GM19452 (cell line): ENCODE results near the gene TIE1.

Source experiments
- ATAC-seq: cut with Tn5 transposase; IDR thresholded peaks from one replicate; pipeline ENCODE4 v1.9.1; 2021; ENCODE audit not compliant: unreplicated experiment

Gene TIE1

GRCh38 chr1:43273708-43274107, 27.1 kb upstream of the TIE1 start:
- no peak for ATAC-seq

- ATAC-seq, result no peak
These were observed 26.5 kb upstream of the TIE1 start for GRCh38 chr1:43274125-43274803.

GRCh38 chr1:43274804-43275180, 26.0 kb upstream of the TIE1 start:
- ATAC-seq, result no peak

- no peak for ATAC-seq
These were observed 24.8 kb upstream of the TIE1 start for GRCh38 chr1:43275826-43276620.

GRCh38 chr1:43276673-43277072, 24.1 kb upstream of the TIE1 start:
- no peak for ATAC-seq

GRCh38 chr1:43277116-43277876, 23.5 kb upstream of the TIE1 start:
- ATAC-seq, result no peak

GRCh38 chr1:43279161-43279560, 21.6 kb upstream of the TIE1 start:
- no peak for ATAC-seq

- no peak for ATAC-seq
These were observed 21.1 kb upstream of the TIE1 start for GRCh38 chr1:43279666-43280065.

GRCh38 chr1:43280692-43281091, 20.1 kb upstream of the TIE1 start:
- ATAC-seq, result no peak

GRCh38 chr1:43282220-43283195, 18.3 kb upstream of the TIE1 start:
- ATAC-seq, result no peak

GRCh38 chr1:43284065-43284464, 16.7 kb upstream of the TIE1 start:
- no peak for ATAC-seq

GRCh38 chr1:43284546-43285110, 16.2 kb upstream of the TIE1 start:
- ATAC-seq, result no peak

- no peak for ATAC-seq
These were observed 15.4 kb upstream of the TIE1 start, which contains the start of gene C1orf210 for GRCh38 chr1:43285269-43285990. TSS of gene C1orf210 (minus strand) at chr1:43285581. CDS start at chr1:43283270, 2,311 bp downstream.

GRCh38 chr1:43286115-43286514, 14.7 kb upstream of the TIE1 start:
- ATAC-seq, result no peak

GRCh38 chr1:43286533-43286932, 14.2 kb upstream of the TIE1 start:
- no peak for ATAC-seq

- no peak for ATAC-seq
These were observed 12.6 kb upstream of the TIE1 start for GRCh38 chr1:43288058-43288784.

- no peak for ATAC-seq
These were observed 11.7 kb upstream of the TIE1 start for GRCh38 chr1:43288785-43289706.

GRCh38 chr1:43292216-43292615, 8.6 kb upstream of the TIE1 start:
- no peak for ATAC-seq
